Mucosa of rectum (tissue), 2 donors: ENCODE data around the gene ORC6.

ENCODE experiments used
- H3K27ac ChIP-seq, 2 donors: one replicate each; pipeline ENCODE4 v1.7.0; 2013; ENCODE audit warnings: inconsistent platforms in 2 of 2, low read depth in 2 of 2, low read length in 2 of 2
- H3K27me3 ChIP-seq, 2 donors: one replicate each; pipeline ENCODE4 v1.7.0; 2013; ENCODE audit warnings: low read length in 2 of 2; ENCODE audit not compliant: control insufficient read depth in 2 of 2, insufficient read depth in 2 of 2
- H3K36me3 ChIP-seq, 2 donors: one replicate each; pipeline ENCODE4 v1.7.0; 2013; ENCODE audit warnings: low read length in 2 of 2; ENCODE audit not compliant: control insufficient read depth in 2 of 2, insufficient read depth in 2 of 2
- H3K4me1 ChIP-seq, 2 donors: one replicate each; pipeline ENCODE4 v1.7.0; 2013; ENCODE audit warnings: low read length in 2 of 2, mild to moderate bottlenecking in 1 of 2; ENCODE audit not compliant: control insufficient read depth in 2 of 2, insufficient read depth in 2 of 2
- H3K4me3 ChIP-seq, 2 donors: one replicate each; pipeline ENCODE4 v1.7.0; 2013; ENCODE audit warnings: low read length in 2 of 2
- H3K9ac ChIP-seq, 2 donors: one replicate each; pipeline ENCODE4 v1.7.0; 2013; ENCODE audit warnings: low read length in 2 of 2, low read depth in 1 of 2, mild to moderate bottlenecking in 1 of 2
- H3K9me3 ChIP-seq, 2 donors: one replicate each; pipeline ENCODE4 v1.7.0; 2013; ENCODE audit warnings: low read length in 2 of 2; ENCODE audit not compliant: control insufficient read depth in 2 of 2
- donor health status: healthy.
- donor health status: Normal muscosa, but diverticular disease.

The ORC6 gene

DNA sequence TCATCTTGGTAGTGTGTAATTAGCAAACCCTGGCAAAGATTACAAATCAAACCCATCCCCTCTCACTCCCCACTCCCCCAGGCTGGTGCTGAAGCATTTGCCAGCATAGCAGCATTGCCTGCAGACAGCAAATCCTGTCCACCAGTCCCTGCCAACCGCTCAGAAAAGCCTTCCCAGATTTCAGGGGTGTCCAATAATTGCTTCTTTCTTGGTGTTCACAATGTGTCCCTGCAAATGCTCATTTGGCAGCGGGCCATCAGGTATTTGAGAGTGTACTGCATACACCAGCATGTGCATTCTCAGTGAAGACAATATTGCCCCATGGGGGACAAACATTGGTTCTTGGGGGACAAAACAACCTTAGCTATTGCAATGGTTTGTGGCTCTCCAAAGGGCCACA lies 28.2 kb downstream of the ORC6 start:
- no peak overlapping the region for H3K9ac ChIP-seq
- no peak overlapping the region for H3K4me3 ChIP-seq
- H3K27ac ChIP-seq: no peak overlapping the region
- peaks cover 0 to under 1% of the 10 kb centered on the region in 2 donors for H3K4me1 ChIP-seq
- no peaks in the 10 kb centered on the region for H3K9me3 ChIP-seq
- no peaks in the 10 kb centered on the region for H3K27me3 ChIP-seq
- H3K36me3 ChIP-seq: no peaks in the 10 kb centered on the region

DNA sequence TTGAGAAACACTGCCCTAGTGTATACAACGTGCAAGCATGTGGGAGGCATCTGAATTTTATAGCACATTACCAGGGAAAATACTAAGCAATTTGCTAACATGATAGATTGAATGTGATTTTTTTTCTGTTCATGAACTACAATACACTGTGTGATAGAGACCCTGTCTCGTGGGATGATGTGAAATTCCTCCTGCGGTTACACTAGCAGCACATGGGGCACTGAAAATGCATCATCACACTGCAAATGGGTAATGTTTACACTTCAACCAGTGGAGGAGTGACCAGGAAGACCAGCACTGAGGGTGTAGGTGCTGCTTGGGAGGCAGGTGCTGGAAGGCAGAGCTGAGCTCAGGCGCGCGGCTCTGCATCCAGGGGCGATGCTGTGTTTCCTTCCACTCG lies 28.8 kb downstream of the ORC6 start:
- Histone ChIP-seq H3K4me3 (no peak overlapping the region), H3K9ac (no peak overlapping the region), H3K36me3 (no peaks in the 10 kb centered on the region), H3K27me3 (no peaks in the 10 kb centered on the region), H3K9me3 (no peaks in the 10 kb centered on the region), H3K4me1 (no peaks in the 10 kb centered on the region), H3K27ac (no peak overlapping the region)

DNA sequence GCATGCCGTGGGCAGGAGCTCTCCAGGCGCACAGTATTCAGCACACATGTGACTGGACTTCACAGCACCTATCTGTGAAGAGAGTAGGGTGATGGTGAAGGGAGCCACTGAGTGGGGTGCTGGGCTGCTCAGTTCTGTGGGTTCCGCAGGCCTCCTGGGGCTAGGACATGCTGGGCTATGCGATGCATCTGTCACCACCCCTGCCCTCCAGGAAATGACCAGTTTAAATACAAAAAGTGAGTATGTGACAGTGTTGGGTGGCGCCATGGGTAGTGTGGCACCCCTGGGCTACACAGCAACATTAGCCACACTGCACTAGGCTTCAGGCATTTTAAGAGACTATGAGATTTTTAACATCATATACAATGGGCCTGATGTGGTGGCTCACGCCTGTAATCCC lies 30.1 kb downstream of the ORC6 start:
- no peak overlapping the region for H3K27ac ChIP-seq
- no peak overlapping the region for H3K4me3 ChIP-seq
- no peaks in the 10 kb centered on the region for H3K36me3 ChIP-seq

DNA sequence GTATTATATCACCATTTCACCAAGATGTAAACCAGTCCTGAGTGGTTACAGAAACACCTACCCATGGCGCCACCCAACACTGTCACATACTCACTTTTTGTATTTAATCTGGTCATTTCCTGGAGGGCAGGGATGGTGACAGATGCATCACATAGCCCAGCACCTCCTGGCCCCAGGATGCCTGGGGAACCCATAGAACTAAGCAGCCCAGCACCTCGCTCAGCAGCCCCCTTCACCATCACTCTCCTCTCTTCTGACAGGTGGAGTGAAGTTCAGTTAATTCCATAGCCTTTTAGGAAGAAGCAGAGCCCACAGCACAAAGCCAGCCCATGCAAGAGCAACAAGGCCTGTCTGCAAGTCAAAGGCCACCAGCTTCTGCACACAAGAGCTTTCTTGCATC lies 31.2 kb downstream of the ORC6 start:
- no peaks in the 10 kb centered on the region for H3K36me3 ChIP-seq
- no peak overlapping the region for H3K4me3 ChIP-seq
- no peak overlapping the region for H3K9ac ChIP-seq
- H3K4me1 ChIP-seq: no peaks in the 10 kb centered on the region
- peaks cover 0 to 2% of the 10 kb centered on the region in 2 donors for H3K9me3 ChIP-seq
- no peak overlapping the region for H3K27ac ChIP-seq
- H3K27me3 ChIP-seq: no peaks in the 10 kb centered on the region

More for the DNA sequence above, 30.1 kb downstream of the ORC6 start:
- Histone ChIP-seq H3K4me1 (no peaks in the 10 kb centered on the region), H3K9me3 (no peaks in the 10 kb centered on the region), H3K9ac (no peak overlapping the region), H3K27me3 (no peaks in the 10 kb centered on the region)

DNA sequence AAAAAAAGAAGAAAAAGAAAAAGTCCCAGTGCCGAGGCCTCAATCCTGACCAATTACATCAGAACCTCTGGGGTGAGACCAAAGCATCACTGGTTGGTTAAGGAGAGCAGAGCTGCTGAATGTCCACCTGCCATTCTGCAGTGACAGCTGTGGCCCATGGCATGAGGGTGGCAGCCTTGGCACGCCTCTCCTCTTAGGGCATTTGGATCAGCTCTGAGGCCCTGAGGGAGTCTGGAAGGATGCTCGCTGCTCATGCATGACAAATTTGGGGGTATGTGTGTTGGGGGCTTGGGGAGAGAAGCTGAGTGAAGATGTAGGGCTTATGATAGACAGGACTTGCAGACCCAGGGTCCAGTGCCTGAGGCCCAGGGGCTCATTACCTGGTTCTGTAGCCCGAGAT lies 32.4 kb downstream of the ORC6 start:
- H3K4me3 ChIP-seq: no peak overlapping the region
- no peak overlapping the region for H3K27ac ChIP-seq
- H3K9me3 ChIP-seq: peaks cover 0 to 2% of the 10 kb centered on the region in 2 donors
- H3K36me3 ChIP-seq: no peaks in the 10 kb centered on the region
- H3K9ac ChIP-seq: no peak overlapping the region
- no peaks in the 10 kb centered on the region for H3K4me1 ChIP-seq
- no peaks in the 10 kb centered on the region for H3K27me3 ChIP-seq

DNA sequence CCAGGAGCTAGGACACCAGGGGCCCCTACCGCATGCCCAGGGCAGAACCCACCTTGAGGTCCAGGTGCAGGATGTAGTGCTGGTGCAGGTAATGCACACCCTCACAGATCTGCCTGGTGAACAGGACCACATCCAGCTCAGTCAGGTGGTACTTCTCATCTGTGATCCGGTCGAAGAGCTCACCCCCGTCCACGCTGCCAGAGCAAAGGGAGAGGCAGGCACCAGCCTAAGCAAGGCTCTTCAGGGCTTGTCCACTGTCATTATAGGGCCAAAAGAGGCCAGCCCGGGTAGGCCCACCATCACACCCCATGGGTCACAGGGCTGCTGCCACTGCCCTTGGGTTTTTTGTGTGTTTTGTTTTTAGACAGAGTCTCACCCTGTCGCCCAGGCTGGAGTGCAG lies 37.7 kb downstream of the ORC6 start:
- Histone ChIP-seq H3K27me3 (no peaks in the 10 kb centered on the region), H3K9me3 (peaks cover 0 to 2% of the 10 kb centered on the region in 2 donors), H3K4me1 (no peaks in the 10 kb centered on the region), H3K27ac (no peak overlapping the region), H3K36me3 (no peaks in the 10 kb centered on the region), H3K4me3 (no peak overlapping the region), H3K9ac (no peak overlapping the region)

DNA sequence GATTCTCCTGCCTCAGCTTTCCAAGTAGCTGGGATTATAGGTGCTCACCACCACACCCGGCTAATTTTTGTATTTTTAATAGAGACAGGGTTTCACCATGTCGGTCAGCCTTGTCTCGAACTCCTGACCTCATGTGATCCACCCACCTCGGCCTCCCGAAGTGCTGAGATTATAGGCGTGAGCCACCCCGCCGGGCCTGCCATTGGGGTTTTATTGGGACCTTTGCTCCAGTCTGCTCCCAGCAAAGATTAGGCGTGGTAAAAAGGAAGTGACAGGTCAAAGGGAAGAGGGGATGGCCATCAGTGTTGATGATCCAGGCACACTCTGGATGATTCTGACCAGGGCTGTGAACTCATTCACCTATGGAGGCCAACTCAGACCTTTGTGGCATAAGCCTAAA lies 38.2 kb downstream of the ORC6 start:
- no peak overlapping the region for H3K4me3 ChIP-seq
- H3K27me3 ChIP-seq: no peaks in the 10 kb centered on the region
- H3K36me3 ChIP-seq: no peaks in the 10 kb centered on the region
- H3K9me3 ChIP-seq: peaks cover 0 to 2% of the 10 kb centered on the region in 2 donors
- no peak overlapping the region for H3K27ac ChIP-seq
- no peaks in the 10 kb centered on the region for H3K4me1 ChIP-seq
- no peak overlapping the region for H3K9ac ChIP-seq

DNA sequence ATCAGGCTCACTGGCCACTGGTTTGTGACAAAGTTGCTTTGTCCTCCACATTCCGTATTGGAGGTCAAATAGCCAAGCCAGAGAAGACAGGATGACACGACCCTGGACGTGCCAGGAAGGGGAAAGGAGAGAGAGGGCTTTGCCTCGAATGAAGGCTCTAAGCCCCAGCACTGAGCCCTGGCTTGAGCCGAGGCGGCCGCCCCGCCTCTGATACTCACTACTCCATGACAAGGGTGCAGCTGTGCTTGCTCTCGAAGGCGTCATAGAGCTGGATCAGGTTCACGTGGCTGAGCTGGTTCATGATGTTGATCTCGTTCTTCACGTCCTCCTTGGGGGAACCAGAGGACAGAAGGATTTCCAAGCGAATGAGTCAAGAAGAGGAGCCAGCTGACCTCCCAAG lies 39.3 kb downstream of the ORC6 start:
- no peak overlapping the region for H3K9ac ChIP-seq
- no peaks in the 10 kb centered on the region for H3K36me3 ChIP-seq
- peaks cover 0 to 2% of the 10 kb centered on the region in 2 donors for H3K9me3 ChIP-seq
- no peak overlapping the region for H3K27ac ChIP-seq
- H3K4me1 ChIP-seq: no peaks in the 10 kb centered on the region
- H3K27me3 ChIP-seq: no peaks in the 10 kb centered on the region
- no peak overlapping the region for H3K4me3 ChIP-seq

DNA sequence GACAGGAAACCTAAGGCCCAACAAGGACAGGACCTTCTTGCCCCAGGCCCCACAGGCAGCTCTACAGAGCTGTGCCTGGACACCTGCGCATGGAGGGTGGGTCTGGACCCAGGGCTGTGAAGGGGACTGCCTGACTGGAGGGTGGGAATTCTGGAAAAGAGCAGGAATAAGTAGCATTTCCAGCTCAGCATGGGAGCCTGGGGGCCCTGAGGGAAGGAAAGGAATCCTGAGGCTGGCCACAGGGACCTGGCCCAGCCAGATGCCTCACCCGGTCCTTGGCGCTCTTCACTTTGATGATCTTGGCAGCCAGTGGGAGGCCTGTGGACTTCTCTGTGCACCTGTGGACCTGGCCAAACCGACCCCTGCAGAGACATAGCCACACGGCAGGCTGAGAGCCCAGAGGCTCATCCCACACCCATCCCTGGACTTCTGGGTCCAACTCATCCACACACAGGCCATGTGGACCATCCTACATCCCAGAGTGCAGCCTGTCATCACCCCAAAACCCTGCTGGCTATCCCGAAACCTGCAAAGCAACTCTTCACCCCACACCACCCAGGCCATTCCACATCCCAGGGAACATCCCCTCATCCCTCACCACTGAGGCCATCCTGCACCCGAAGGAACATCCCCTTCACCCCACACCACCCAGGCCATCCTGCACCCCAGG lies 40.0 kb downstream of the ORC6 start:
- no peaks in the 10 kb centered on the region for H3K36me3 ChIP-seq
- no peak overlapping the region for H3K9ac ChIP-seq
- no peaks in the 10 kb centered on the region for H3K4me1 ChIP-seq
- no peaks in the 10 kb centered on the region for H3K27me3 ChIP-seq
- peaks cover 0 to 2% of the 10 kb centered on the region in 2 donors for H3K9me3 ChIP-seq
- no peak overlapping the region for H3K4me3 ChIP-seq
- H3K27ac ChIP-seq: no peak overlapping the region

DNA sequence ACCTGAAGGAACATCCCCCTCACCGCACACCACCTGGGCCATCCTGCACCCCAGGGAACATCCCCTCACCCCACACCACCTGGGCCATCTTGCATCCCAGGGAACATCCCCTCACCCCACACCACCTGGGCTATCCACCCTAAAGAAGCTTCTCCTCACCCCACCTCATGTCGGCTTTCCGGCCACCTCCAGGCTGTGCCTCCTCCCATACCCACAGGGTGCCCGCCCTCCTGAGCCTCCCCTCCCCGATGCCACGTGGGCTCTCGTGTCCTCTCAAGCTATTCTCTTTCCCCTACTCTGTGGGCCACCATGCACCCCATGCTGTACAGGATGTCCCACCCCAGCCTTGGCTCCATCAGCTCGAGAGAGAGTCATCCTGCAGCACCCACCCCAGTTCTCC lies 40.7 kb downstream of the ORC6 start:
- H3K4me3 ChIP-seq: no peak overlapping the region
- no peaks in the 10 kb centered on the region for H3K27me3 ChIP-seq
- H3K9ac ChIP-seq: no peak overlapping the region
- no peaks in the 10 kb centered on the region for H3K4me1 ChIP-seq
- H3K36me3 ChIP-seq: no peaks in the 10 kb centered on the region
- peaks cover 0 to 1% of the 10 kb centered on the region in 2 donors for H3K9me3 ChIP-seq
- H3K27ac ChIP-seq: no peak overlapping the region
